GM23338 (cell line): ENCODE data around the gene ARHGAP19.

Source experiments
- CREB1 ChIP-seq: fragments of 250-450 bp; sonication (Bioruptor Pico); IDR thresholded peaks from 2 replicates; pipeline ENCODE4 v1.5.0; 2020; ENCODE audit warnings: low read depth, mild to moderate bottlenecking, moderate library complexity
- EZH2 ChIP-seq: fragments of 200-600 bp; sonication (generic); IDR thresholded peaks from one replicate; pipeline ENCODE4 v1.8.0; 2017; ENCODE audit warnings: antibody characterized with exemption, mild to moderate bottlenecking, low read depth; ENCODE audit not compliant: unreplicated experiment
- EZH2phosphoT487 ChIP-seq: fragments of 200-600 bp; sonication (generic); IDR thresholded peaks from one replicate; pipeline ENCODE4 v1.8.1; 2018; ENCODE audit warnings: antibody characterized with exemption; ENCODE audit not compliant: unreplicated experiment
- JUNB ChIP-seq: IDR thresholded peaks from one replicate; pipeline ENCODE4 v1.6.1; 2016; ENCODE audit warnings: antibody characterized with exemption; ENCODE audit not compliant: unreplicated experiment
- NANOG ChIP-seq: IDR thresholded peaks from 2 replicates; pipeline ENCODE4 v1.6.1; 2016; ENCODE audit warnings: antibody characterized with exemption, borderline replicate concordance
- POLR2AphosphoS5 ChIP-seq: IDR thresholded peaks from 2 replicates; pipeline ENCODE4 v1.6.1; 2016; ENCODE audit warnings: antibody characterized with exemption, low read depth
- STAT1 ChIP-seq: IDR thresholded peaks from one replicate; pipeline ENCODE4 v1.6.1; 2016; ENCODE audit warnings: antibody characterized with exemption; ENCODE audit not compliant: unreplicated experiment
- ZNF114 ChIP-seq: fragments of 250-450 bp; sonication (Bioruptor Pico); IDR thresholded peaks from 2 replicates; pipeline ENCODE4 v1.5.0; 2020; ENCODE audit warnings: mild to moderate bottlenecking, moderate library complexity
- TF ChIP-seq, protein P1 (sequence below): IDR thresholded peaks from one replicate; pipeline ENCODE4 v1.6.1; 2018; ENCODE audit warnings: antibody characterized with exemption; ENCODE audit not compliant: unreplicated experiment
- TF ChIP-seq, protein P2 (sequence below), 2 experiments: fragments of 200-600 bp in 1 of 2; sonication (generic) in 1 of 2; conservative IDR thresholded peaks; 2 replicates each; pipeline versions ENCODE4 v1.5.1 to v1.6.1; 2016 to 2017; ENCODE audit warnings: antibody characterized with exemption in 2 of 2, low read depth in 2 of 2, mild to moderate bottlenecking in 2 of 2, moderate library complexity in 1 of 2
- TF ChIP-seq, protein P3 (sequence below): IDR thresholded peaks from 2 replicates; pipeline ENCODE4 v1.6.1; 2016; ENCODE audit warnings: antibody characterized with exemption

GRCh38 chr10:97235353-97235752 lies 57.1 kb downstream of the ARHGAP19 start:
- TF ChIP-seq, protein P1, sequence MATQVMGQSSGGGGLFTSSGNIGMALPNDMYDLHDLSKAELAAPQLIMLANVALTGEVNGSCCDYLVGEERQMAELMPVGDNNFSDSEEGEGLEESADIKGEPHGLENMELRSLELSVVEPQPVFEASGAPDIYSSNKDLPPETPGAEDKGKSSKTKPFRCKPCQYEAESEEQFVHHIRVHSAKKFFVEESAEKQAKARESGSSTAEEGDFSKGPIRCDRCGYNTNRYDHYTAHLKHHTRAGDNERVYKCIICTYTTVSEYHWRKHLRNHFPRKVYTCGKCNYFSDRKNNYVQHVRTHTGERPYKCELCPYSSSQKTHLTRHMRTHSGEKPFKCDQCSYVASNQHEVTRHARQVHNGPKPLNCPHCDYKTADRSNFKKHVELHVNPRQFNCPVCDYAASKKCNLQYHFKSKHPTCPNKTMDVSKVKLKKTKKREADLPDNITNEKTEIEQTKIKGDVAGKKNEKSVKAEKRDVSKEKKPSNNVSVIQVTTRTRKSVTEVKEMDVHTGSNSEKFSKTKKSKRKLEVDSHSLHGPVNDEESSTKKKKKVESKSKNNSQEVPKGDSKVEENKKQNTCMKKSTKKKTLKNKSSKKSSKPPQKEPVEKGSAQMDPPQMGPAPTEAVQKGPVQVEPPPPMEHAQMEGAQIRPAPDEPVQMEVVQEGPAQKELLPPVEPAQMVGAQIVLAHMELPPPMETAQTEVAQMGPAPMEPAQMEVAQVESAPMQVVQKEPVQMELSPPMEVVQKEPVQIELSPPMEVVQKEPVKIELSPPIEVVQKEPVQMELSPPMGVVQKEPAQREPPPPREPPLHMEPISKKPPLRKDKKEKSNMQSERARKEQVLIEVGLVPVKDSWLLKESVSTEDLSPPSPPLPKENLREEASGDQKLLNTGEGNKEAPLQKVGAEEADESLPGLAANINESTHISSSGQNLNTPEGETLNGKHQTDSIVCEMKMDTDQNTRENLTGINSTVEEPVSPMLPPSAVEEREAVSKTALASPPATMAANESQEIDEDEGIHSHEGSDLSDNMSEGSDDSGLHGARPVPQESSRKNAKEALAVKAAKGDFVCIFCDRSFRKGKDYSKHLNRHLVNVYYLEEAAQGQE: no peak
- TF ChIP-seq, protein P2, sequence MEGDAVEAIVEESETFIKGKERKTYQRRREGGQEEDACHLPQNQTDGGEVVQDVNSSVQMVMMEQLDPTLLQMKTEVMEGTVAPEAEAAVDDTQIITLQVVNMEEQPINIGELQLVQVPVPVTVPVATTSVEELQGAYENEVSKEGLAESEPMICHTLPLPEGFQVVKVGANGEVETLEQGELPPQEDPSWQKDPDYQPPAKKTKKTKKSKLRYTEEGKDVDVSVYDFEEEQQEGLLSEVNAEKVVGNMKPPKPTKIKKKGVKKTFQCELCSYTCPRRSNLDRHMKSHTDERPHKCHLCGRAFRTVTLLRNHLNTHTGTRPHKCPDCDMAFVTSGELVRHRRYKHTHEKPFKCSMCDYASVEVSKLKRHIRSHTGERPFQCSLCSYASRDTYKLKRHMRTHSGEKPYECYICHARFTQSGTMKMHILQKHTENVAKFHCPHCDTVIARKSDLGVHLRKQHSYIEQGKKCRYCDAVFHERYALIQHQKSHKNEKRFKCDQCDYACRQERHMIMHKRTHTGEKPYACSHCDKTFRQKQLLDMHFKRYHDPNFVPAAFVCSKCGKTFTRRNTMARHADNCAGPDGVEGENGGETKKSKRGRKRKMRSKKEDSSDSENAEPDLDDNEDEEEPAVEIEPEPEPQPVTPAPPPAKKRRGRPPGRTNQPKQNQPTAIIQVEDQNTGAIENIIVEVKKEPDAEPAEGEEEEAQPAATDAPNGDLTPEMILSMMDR (conservative IDR thresholded peaks at IDR 0.05; ENCODE audit: low read depth in 2 of 2): no peak
- no peak for TF ChIP-seq POLR2AphosphoS5
- TF ChIP-seq JUNB: no peak
- no peak for TF ChIP-seq EZH2
- TF ChIP-seq EZH2phosphoT487: no peak
- TF ChIP-seq, protein P3, sequence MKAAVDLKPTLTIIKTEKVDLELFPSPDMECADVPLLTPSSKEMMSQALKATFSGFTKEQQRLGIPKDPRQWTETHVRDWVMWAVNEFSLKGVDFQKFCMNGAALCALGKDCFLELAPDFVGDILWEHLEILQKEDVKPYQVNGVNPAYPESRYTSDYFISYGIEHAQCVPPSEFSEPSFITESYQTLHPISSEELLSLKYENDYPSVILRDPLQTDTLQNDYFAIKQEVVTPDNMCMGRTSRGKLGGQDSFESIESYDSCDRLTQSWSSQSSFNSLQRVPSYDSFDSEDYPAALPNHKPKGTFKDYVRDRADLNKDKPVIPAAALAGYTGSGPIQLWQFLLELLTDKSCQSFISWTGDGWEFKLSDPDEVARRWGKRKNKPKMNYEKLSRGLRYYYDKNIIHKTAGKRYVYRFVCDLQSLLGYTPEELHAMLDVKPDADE: no peak
- no peak for TF ChIP-seq CREB1 (CRISPR knock-in tag)
- no peak for TF ChIP-seq STAT1
- TF ChIP-seq NANOG: no peak
- TF ChIP-seq ZNF114 (CRISPR knock-in tag): no peak
